ENCODE measurements around the gene REEP3. TPM values are rescaled to one million over a fixed set of nuclear protein-coding genes. Genes with fewer than 3 reads are reported as not detected.

REEP3 gene
- total and polyA plus RNA-seq, 2 donors (not counting 1 experiment from before 2014, with no cell fraction given) = 2.2 to 8.8 TPM

DNA sequence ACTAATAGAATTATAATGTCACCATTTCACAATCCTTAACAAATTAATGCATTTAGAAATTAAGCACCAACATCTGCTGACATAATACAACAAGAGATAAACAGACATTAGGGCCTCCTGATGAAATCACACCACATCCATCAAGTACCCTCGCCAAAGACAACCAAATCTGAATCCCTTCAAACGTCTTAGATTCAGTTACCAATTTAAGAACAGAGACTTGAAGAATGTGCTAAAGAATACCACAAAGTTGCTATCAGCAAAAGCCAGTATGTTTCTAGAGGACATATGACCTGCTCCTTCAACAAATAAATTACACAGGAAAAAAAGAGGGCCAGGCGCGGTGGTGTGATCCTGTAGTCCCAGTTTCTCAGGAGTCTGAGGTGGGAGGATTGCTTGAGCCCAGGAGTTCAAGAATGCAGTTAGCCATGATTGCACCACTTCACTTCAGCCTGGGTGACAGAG lies 144.5 kb downstream of the REEP3 start:
- Mint-ChIP-seq H3K4me1 (no peaks in the 10 kb centered on the region), H3K4me3 (no peak overlapping the region), H3K9me3 (ENCODE audit: insufficient read depth) (no peaks in the 10 kb centered on the region), H3K27me3 (no peaks in the 10 kb centered on the region), H3K27ac (no peak overlapping the region)
- no peaks in the 10 kb centered on the region for H3K36me3 ChIP-seq (replicated peaks in 1 of 2; ENCODE audit: control extremely low read depth in 1 of 2, control insufficient read depth in 1 of 2, extremely low read depth in 1 of 2, insufficient read depth in 2 of 2, low read length in 1 of 2)
- no peaks in the 10 kb centered on the region for H3K27me3 ChIP-seq (replicated peaks in 1 of 4; ENCODE audit: control extremely low read depth in 1 of 4, control insufficient read depth in 3 of 4, insufficient read depth in 4 of 4, low read length in 3 of 4)
- TF ChIP-seq CTCF (IDR thresholded peaks at IDR 0.05) = no peak
- TF ChIP-seq EZH2 (IDR thresholded peaks at IDR 0.05; ENCODE audit: borderline replicate concordance, insufficient read depth, low read depth, low read length, poor library complexity, severe bottlenecking) = no peak
- H3K4me3 ChIP-seq (ENCODE audit: control extremely low read depth in 1 of 5, extremely low read depth in 1 of 5, insufficient read depth in 1 of 5, low read depth in 2 of 5, low read length in 4 of 5) = no peak overlapping the region
- DNase-seq (no peak), ATAC-seq (ENCODE audit: low read depth) (no peak)
- POLR2A ChIA-PET = no interaction called here
- H2AFZ ChIP-seq (ENCODE audit: insufficient read depth, low read depth, low read length, poor library complexity, severe bottlenecking) = no peak overlapping the region
- H3K9ac ChIP-seq (ENCODE audit: low read length) = no peak overlapping the region
- H4K20me1 ChIP-seq (ENCODE audit: control insufficient read depth, insufficient read depth, low read length, poor library complexity, severe bottlenecking) = no peaks in the 10 kb centered on the region
- H3K27ac ChIP-seq (ENCODE audit: low read length in 2 of 2) = no peak overlapping the region
- no peaks in the 10 kb centered on the region for H3K4me1 ChIP-seq (ENCODE audit: control insufficient read depth in 2 of 2, insufficient read depth in 2 of 2, low read length in 2 of 2)
- intact Hi-C loops (cut with micrococcal nuclease) = no loop called here
- no peak overlapping the region for H3K4me2 ChIP-seq (replicated peaks; ENCODE audit: low read depth, low read length, poor library complexity, severe bottlenecking)
- no CpG with 5 or more reads among the region's 4 CpGs for WGBS (ENCODE audit: insufficient coverage)
- no peaks in the 10 kb centered on the region for H3K79me2 ChIP-seq (ENCODE audit: control insufficient read depth, insufficient read depth, low read length)
- CTCF ChIA-PET = no interaction called here
- no peaks in the 10 kb centered on the region for H3K9me3 ChIP-seq (ENCODE audit: control extremely low read depth in 1 of 3, control insufficient read depth in 2 of 3, insufficient read depth in 1 of 3, low read length in 2 of 3)

DNA sequence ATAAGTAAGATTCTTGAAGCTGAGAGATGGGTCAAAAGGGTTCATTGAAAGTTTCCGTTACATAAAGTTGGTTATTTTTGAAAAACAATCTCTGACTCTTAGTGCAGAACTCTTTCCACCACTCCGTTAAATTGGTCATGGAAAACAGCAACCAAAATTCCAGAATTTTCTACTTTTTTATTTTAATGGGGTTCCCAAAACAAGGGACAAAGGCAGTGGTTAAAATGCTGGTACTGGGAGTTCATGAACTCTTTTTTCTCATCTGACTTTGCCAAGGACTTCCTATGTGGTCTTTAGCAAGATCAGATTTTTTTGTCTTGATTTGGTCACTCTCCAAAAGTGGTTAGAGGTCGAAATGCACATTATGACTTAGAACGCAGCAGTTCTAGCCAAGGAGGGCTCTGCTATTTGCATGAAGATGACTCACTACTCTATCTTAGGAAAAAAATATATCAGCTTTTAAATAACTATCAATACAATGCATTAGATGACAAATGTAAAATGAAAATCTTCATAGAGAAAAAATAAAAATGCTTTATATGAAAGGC lies 145.7 kb downstream of the REEP3 start:
- 20% methylated on average over 1 of the region's 4 CpGs for WGBS (ENCODE audit: insufficient coverage)
- DNase-seq (no peak), ATAC-seq (ENCODE audit: low read depth) (no peak)
- Histone ChIP-seq H3K27me3 (replicated peaks in 1 of 4; ENCODE audit: control extremely low read depth in 1 of 4, control insufficient read depth in 3 of 4, insufficient read depth in 4 of 4, low read length in 3 of 4) (no peaks in the 10 kb centered on the region), H3K27ac (ENCODE audit: low read length in 2 of 2) (no peak overlapping the region), H3K9ac (ENCODE audit: low read length) (no peak overlapping the region), H3K4me2 (replicated peaks; ENCODE audit: low read depth, low read length, poor library complexity, severe bottlenecking) (no peak overlapping the region), H3K4me1 (ENCODE audit: control insufficient read depth in 2 of 2, insufficient read depth in 2 of 2, low read length in 2 of 2) (no peaks in the 10 kb centered on the region), H3K4me3 (ENCODE audit: control extremely low read depth in 1 of 5, extremely low read depth in 1 of 5, insufficient read depth in 1 of 5, low read depth in 2 of 5, low read length in 4 of 5) (no peak overlapping the region), H3K9me3 (ENCODE audit: control extremely low read depth in 1 of 3, control insufficient read depth in 2 of 3, insufficient read depth in 1 of 3, low read length in 2 of 3) (no peaks in the 10 kb centered on the region), H3K36me3 (replicated peaks in 1 of 2; ENCODE audit: control extremely low read depth in 1 of 2, control insufficient read depth in 1 of 2, extremely low read depth in 1 of 2, insufficient read depth in 2 of 2, low read length in 1 of 2) (no peaks in the 10 kb centered on the region), H4K20me1 (ENCODE audit: control insufficient read depth, insufficient read depth, low read length, poor library complexity, severe bottlenecking) (no peaks in the 10 kb centered on the region), H3K79me2 (ENCODE audit: control insufficient read depth, insufficient read depth, low read length) (no peaks in the 10 kb centered on the region), H2AFZ (ENCODE audit: insufficient read depth, low read depth, low read length, poor library complexity, severe bottlenecking) (no peak overlapping the region)
- H3K4me1 Mint-ChIP-seq = no peaks in the 10 kb centered on the region
- intact Hi-C loops (cut with micrococcal nuclease) = no loop called here
- POLR2A ChIA-PET = no interaction called here
- H3K9me3 Mint-ChIP-seq (ENCODE audit: insufficient read depth) = no peaks in the 10 kb centered on the region
- CTCF ChIA-PET = no interaction called here
- no peak overlapping the region for H3K27ac Mint-ChIP-seq
- no peak overlapping the region for H3K4me3 Mint-ChIP-seq
- H3K27me3 Mint-ChIP-seq = no peaks in the 10 kb centered on the region
- TF ChIP-seq EZH2 (IDR thresholded peaks at IDR 0.05; ENCODE audit: borderline replicate concordance, insufficient read depth, low read depth, low read length, poor library complexity, severe bottlenecking) = no peak
- TF ChIP-seq CTCF (IDR thresholded peaks at IDR 0.05) = no peak

Data from B cell (primary cell).